ENCODE data around the gene KCNMB1. TPM values are rescaled to one million over a fixed set of nuclear protein-coding genes. Genes with fewer than 3 reads are reported as not detected.

The KCNMB1 gene
- total and polyA plus RNA-seq, 2 donors (not counting 3 experiments of a cell fraction or from before 2014, with no cell fraction given) = 0.15 to 0.29 TPM

GRCh38 chr5:170423692-170424091 lies 34.5 kb upstream of the KCNMB1 start:
- DNase-seq (ENCODE audit: low read depth, low spot score) (no peak), FAIRE-seq (no peak)
- TF ChIP-seq JUN (IDR thresholded peaks at IDR 0.05; ENCODE audit: borderline replicate concordance, insufficient read depth, insufficient read length, low read depth) (no peak), MYC (IDR thresholded peaks at IDR 0.05; ENCODE audit: low read depth, low read length) (no peak), GATA2 (IDR thresholded peaks at IDR 0.05; ENCODE audit: insufficient read depth, insufficient read length, low read depth, low read length) (no peak), MAX (IDR thresholded peaks at IDR 0.05; ENCODE audit: insufficient read depth, insufficient read length) (no peak), FOS (IDR thresholded peaks at IDR 0.05; ENCODE audit: borderline replicate concordance, insufficient read depth, low read length) (no peak), POLR2AphosphoS5 (IDR thresholded peaks at IDR 0.05; ENCODE audit: insufficient read depth, low read depth, low read length) (no peak), EZH2 (IDR thresholded peaks at IDR 0.05; ENCODE audit: borderline replicate concordance, low read depth, low read length, severe bottlenecking) (no peak), POLR2A (IDR thresholded peaks at IDR 0.05; ENCODE audit: low read depth, low read length) (no peak)
- TF ChIP-seq, protein P1, sequence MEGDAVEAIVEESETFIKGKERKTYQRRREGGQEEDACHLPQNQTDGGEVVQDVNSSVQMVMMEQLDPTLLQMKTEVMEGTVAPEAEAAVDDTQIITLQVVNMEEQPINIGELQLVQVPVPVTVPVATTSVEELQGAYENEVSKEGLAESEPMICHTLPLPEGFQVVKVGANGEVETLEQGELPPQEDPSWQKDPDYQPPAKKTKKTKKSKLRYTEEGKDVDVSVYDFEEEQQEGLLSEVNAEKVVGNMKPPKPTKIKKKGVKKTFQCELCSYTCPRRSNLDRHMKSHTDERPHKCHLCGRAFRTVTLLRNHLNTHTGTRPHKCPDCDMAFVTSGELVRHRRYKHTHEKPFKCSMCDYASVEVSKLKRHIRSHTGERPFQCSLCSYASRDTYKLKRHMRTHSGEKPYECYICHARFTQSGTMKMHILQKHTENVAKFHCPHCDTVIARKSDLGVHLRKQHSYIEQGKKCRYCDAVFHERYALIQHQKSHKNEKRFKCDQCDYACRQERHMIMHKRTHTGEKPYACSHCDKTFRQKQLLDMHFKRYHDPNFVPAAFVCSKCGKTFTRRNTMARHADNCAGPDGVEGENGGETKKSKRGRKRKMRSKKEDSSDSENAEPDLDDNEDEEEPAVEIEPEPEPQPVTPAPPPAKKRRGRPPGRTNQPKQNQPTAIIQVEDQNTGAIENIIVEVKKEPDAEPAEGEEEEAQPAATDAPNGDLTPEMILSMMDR (IDR thresholded peaks at IDR 0.05; ENCODE audit: extremely low read depth in 1 of 2, insufficient read depth in 1 of 2, low read depth in 1 of 2, low read length in 2 of 2) = no peak
- Histone ChIP-seq H3K4me3 (replicated peaks in 1 of 3; ENCODE audit: insufficient read depth in 1 of 3, low read depth in 1 of 3, low read length in 3 of 3) (no peak overlapping the region), H2AFZ (ENCODE audit: low read depth, low read length) (no peak overlapping the region), H3K9ac (replicated peaks; ENCODE audit: extremely low read depth, insufficient read depth, low read length) (no peak overlapping the region), H3K4me2 (ENCODE audit: insufficient read depth, low read length) (no peak overlapping the region), H3K79me2 (ENCODE audit: control insufficient read depth, insufficient read depth, low read length) (no peaks in the 10 kb centered on the region), H3K4me1 (ENCODE audit: control insufficient read depth, extremely low read depth, insufficient read depth, low read length) (no peaks in the 10 kb centered on the region), H3K27ac (ENCODE audit: insufficient read depth, low read depth, low read length) (no peak overlapping the region), H3K9me3 (replicated peaks; ENCODE audit: control insufficient read depth, insufficient read depth, low read length) (no peaks in the 10 kb centered on the region), H4K20me1 (replicated peaks; ENCODE audit: control insufficient read depth, extremely low read depth, insufficient read depth, low read length) (no peaks in the 10 kb centered on the region), H3K9me1 (replicated peaks; ENCODE audit: control insufficient read depth, extremely low read depth, insufficient read depth, low read length) (no peaks in the 10 kb centered on the region), H3K27me3 (ENCODE audit: control insufficient read depth in 2 of 2, insufficient read depth in 2 of 2, low read length in 2 of 2) (peaks cover 2 to 8% of the 10 kb centered on the region in 2 experiments), H3K36me3 (ENCODE audit: control insufficient read depth in 2 of 2, extremely low read depth in 1 of 2, insufficient read depth in 2 of 2, low read length in 2 of 2) (no peaks in the 10 kb centered on the region)
- ChIA-PET CTCF (interaction anchor here (1.0 to 7.9 kb wide), 7 partner anchors 149 to 215 kb away, joined by 3 to 140 read pairs (median 6); no protein-coding TSS in a partner anchor), POLR2A (no interaction called here)
- dilution Hi-C loops (cut with MboI; ENCODE audit: extremely low pct_ligation_motif_present, low sequenced_read_pairs) (no loop called here), intact Hi-C loops (cut with micrococcal nuclease) (loop anchor here (10.0 kb wide), 1 partner anchor 719 kb away; no protein-coding TSS in a partner anchor)
- no TSS peak for BruUV-seq (replicated peaks)

Data from endothelial cell of umbilical vein (primary cell).